DMS153 treated with DMSO at 0.1 percent for 48 hours (cell line): ENCODE data around the gene CSH2.
"Not testable (repeated sequence)": the region's sequence is repeated elsewhere in the genome, so short reads cannot be mapped to it uniquely, and the experiment has no call there.

Source experiments
- DNase-seq: peaks from one replicate; lab custom pipeline; 2025; ENCODE audit not compliant: unreplicated experiment; lab: John Stamatoyannopoulos, UW

CSH2 gene

DNA sequence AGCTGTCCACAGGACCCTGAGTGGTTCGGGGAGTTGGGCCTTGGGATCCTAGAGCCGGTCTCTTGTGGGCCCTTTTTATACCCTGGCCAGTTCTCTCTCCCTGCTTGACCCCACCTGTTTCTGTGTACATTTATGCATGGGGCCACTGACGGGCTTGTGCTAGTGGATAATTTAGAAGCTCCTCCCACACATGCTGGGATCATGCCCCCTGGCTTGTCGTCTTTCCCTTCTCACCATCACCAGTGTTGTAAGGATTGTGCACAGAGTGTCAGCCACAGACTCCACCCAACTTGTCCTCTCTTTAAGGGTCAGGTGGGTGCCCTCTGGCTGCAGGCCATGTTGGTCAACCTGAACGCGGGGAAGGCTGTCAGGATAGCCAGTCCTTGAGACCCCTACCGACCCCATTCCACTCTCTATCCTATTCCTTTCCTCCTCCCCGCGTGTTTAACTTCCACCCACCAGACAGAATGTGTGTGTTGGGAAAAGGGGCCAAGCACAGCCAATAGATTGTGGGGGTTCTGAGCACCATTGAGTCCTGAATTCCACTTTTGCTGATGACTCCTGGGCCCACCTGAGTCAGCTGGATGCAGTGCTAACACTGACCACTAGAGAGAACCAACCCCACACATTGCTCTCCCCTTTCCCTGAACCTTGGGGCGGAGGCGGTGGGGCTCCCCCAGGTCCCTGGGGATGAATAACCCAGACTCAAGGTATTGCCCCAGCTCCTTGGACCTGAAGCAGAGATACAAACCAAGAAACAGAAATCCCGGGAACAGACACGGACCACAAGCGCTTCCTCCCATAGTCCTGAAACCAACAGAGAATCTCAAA is 23.3 kb upstream of the CSH2 start, which contains the start of gene CSH1:
Gene CSH1 (minus strand): TSS at position 51 of the 831 bp plus-strand sequence. CDS start 63 bp downstream, outside the sequence.
- not testable (repeated sequence) for DNase-seq

DNA sequence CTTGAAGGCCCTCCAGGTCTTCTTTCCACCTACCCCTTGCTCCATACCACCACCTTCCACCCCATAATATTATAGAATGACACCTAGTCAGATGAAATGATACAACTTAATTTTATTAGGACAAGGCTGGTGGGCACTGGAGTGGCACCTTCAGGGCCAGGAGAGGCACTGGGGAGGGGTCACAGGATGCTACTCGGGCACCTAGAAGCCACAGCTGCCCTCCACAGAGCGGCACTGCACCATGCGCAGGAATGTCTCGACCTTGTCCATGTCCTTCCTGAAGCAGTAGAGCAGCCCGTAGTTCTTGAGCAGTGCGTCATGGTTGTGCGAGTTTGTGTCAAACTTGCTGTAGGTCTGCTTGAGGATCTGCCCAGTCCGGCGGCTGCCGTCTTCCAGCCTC is 21.3 kb upstream of the CSH2 start:
- DNase-seq, result not testable (repeated sequence)

DNA sequence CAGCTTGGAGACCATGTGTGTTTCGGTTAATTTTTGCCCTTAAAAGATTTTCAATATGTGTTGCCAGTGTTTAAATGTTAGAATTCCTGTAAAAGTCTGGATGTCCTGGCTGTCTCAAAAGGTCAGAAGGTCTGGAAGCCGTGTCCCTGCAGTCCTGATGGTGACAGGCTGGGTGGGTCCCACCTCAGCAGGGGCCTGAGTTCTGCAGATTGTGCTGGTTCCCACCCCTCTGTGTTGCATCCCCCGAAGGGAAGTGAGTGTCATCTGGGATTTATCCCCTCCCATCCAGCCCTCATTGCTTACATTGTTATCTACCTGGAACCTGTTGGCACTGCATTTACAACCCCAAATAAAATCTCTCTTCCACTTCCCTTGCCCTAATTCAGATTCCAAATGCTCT is 20.5 kb upstream of the CSH2 start:
- not testable (repeated sequence) for DNase-seq

DNA sequence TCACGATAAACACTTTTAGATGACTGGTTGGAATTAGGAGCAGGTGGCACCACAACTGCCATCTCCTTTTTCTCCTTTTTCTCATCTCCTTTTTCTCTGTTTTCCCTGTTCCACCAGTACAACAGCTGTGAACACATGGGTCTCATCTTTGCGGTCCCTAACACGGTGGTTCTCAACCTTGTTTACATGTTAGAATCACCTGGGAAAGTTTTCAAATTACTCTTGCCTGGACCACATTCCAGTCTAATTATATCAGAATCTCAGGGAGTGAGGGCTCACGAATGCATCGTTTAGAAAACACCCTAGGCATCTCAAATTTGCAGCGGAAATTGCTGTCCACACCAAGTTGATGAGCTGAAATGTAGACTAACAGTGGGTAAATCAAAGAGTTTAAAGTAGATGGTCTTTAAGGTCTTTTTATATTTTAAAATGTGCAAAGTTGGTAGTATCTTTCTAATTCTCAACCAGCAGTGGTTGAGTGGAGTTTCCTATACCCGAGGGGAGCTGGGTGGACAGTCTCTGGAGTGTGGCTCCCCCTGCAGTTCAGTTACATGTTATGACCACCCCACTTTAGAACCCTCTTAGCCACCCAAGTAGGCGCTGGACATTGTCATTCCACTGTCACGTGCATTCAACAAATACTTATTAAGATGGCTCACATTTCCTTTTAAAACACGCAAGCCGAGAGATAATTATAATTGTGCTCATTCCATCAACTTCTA is 19.0 kb upstream of the CSH2 start:
- DNase-seq, result not testable (repeated sequence)

DNA sequence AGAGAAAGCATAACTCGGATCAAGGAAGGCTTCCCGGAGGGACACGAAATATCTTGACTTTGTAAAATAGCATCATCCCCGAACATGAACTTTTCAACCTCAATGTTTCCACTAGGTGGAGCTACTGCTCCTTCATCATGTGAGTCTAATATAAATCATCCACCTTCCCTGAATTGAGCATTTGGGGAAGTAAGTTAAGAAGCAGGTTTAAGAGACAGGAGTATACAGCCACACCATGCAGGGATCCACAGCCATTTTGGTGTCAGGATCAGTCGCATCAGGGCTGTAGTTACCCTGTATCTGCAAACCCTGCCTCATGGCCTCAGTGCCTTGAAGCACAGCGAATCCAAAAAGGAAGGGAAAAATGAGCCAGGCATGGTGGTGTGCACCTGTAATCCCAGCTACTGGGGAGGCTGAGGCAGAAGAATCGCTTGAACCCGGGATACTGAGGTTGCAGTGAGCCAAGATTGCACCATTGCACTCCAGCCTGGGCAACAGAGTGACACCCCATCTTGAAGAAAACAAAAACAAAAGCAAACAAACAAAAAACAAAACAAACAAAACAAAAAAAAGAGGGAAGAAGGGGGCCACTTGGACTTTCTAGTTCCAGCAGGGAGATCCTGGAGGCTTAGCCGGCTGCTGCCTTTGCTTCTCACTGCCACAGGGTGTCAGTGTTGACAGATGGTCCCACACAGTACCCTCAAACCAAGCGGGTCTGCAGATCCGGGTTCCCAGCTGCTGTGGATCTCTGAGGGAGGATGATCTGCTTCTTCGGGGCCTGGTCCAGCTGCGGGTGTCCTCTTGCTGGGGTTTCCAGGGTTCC is 15.8 kb upstream of the CSH2 start:
- peak; percentile 18 for DNase-seq

DNA sequence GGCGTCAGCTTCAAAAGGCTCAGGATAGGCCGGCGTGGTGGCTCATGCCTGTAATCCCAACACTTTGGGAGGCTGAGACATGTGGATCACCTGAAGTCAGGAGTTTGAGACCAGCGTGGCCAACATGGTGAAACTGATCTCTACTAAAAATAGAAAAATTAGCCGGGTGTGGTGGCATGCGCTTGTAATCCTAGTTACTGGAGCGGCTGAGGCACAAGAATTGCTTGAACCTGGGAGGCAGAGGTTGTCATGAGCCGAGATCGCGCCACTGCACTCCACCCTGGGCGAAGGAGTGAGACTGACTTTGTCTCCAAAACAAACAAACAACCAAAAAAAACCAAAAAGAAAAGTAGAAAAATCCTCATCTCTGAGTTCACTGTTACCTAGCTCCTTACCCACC is 11.6 kb upstream of the CSH2 start:
- DNase-seq, result not testable (repeated sequence)

DNA sequence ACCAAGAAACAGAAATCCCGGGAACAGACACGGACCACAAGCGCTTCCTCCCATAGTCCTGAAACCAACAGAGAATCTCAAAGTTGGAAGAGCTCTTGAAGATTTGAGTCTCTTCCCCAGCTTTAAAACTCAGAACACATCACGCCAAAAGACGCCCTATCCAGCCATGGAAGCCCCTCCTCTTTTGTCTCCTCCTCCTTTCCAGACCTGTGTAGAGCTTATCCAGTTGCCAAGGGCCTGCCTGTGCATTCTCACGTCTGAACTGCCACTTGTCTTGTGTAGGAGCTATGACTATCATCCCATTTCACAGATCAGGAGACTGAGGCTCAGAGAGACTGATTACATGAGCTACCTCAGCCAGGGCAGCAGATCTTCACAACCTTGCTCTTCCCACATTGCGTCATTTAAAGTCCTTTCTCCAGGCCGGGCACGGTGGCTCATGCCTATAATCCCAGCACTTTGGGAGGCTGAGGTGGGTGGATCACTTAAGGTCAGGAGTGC is 9.2 kb upstream of the CSH2 start:
- DNase-seq, result not testable (repeated sequence)

DNA sequence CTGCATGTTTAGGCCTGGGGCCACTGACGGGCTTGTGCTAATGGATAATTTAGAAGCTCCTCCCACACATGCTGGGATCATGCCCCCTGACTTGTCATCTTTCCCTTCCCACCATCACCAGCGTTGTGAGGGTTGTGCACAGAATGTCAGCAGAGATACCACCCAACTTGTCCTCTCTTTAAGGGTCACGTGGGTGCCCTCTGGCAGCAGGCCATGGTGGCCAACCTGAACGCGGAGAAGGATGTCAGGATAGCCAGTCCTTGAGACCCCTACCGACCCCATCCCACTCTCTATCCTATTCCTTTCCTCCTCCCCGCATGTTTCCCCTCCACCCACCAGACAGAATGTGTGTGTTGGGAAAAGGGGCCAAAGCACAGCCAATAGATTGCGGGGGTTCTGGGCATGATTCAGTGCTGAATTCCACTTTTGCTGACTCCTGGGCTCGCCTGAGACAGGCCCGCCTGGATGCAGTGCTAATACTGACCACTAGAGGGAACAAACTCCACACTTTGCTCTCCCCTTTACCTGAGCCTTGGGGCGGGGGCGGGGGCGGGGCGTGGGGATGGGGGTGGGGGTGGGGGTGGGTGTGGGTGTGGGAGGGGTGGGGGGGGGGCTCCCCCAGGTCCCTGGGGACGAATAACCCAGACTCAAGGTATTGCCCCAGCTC is 8.6 kb upstream of the CSH2 start, which contains the start of gene GH2:
Gene GH2 (minus strand): TSS at position 10 of the 667 bp plus-strand sequence. CDS start 143 bp downstream, outside the sequence.
- DNase-seq, result peak; percentile 47

DNA sequence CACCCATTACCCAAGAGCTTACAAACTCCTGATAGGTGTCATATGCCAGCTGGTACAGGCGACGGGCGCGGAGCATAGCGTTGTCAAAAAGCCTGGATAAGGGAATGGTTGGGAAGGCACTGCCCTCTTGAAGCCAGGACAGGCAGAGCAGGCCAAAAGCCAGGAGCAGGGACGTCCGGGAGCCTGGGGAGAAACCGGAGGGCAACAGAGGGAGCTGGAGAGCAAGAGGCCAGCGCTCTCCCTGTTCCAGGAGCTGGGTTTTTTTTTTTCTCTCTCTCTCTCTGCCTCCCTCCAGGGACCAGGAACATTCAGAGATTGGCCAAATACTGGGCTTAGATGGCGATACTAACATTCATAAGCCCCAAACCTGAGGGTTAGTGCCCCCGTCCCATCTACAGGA is 7.9 kb upstream of the CSH2 start:
- not testable (repeated sequence) for DNase-seq

DNA sequence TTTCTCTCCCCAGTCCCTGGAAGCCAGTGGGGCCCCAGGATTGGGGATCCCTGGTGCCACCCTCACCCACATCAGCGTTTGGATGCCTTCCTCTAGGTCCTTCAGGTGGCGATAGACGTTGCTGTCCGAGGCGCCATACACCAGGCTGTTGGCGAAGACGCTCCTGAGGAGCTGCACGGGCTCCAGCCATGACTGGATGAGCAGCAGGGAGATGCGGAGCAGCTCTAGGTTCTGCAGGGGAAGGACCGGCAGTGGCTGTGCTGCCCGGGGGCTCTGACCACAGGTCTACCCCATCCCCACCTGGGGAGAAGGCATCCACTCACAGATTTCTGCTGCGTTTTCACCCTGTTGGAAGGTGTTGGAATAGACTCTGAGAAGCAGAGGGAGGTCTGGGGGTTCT is 7.2 kb upstream of the CSH2 start:
- DNase-seq, result no peak

DNA sequence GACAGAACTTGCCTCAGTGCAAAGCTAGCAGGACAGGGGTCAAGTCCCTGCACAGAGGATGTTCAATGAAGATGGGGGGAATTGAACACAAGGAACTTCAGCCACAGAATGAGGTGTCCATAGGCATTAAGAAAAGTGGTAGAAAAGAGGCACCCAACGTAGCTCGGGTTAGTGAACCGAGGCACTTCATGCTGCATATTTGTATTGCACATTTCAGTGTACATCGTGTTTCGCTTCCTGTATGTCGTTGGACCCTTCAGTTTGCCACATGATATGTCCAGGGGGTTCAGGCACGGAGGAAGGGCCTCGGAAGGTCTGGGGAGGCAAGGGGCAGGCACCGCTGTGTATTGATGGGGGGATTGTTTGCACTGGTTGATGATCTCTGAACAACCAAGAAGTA is 4.9 kb upstream of the CSH2 start:
- not testable (repeated sequence) for DNase-seq

DNA sequence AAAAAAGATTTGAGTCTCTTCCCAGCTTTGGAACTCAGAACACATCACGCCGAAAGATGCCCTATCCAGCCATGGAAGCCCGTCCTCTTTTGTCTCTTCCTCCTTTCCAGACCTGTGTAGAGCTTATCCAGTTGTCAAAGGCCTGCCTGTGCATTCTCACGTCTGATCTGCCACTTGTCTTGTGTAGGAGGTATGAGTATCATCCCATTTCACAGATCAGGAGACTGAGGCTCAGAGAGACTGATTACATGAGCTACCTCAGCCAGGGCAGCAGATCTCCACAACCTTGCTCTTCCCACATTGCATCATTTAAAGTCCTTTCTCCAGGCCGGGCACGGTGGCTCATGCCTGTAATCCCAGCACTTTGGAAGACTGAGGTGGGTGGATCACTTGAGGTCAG is 1.2 kb upstream of the CSH2 start:
- DNase-seq, result not testable (repeated sequence)

DNA sequence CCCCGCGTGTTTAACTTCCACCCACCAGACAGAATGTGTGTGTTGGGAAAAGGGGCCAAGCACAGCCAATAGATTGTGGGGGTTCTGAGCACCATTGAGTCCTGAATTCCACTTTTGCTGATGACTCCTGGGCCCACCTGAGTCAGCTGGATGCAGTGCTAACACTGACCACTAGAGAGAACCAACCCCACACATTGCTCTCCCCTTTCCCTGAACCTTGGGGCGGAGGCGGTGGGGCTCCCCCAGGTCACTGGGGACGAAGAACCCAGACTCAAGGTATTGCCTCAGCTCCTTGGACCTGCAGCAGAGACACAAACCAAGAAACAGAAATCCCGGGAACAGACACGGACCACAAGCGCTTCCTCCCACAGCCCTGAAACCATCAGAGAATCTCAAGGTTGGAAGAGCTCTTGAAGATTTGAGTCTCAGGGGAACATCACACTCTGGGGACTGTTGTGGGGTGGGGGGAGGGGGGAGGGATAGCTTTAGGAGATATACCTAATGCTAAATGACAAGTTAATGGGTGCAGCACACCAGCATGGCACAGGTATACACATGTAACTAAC is 667 bp upstream of the CSH2 start:
- DNase-seq, result not testable (repeated sequence)

DNA sequence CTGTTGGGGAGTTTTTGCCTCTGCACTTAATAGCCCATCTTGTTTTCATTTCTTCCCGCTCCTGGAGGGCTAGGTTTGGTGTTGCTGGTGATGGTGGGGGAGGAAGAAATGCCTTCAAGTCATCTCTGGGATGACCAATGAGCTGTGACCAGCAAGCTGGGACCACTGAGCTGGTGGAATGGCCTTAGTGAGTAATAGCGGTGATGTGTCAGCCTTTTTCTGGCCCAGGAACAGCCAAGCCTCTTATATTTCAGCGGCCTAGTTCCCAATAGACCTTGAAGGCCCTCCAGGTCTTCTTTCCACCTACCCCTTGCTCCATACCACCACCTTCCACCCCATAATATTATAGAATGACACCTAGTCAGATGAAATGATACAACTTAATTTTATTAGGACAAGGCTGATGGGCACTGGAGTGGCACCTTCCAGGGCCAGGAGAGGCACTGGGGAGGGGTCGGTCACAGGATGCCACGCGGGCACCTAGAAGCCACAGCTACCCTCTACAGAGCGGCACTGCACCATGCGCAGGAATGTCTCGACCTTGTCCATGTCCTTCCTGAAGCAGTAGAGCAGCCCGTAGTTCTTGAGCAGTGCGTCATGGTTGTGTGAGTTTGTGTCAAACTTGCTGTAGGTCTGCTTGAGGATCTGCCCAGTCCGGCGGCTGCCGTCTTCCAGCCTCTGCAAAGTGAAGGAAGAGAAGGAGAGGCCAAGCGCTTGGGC is 1.7 kb downstream of the CSH2 start:
- DNase-seq, result not testable (repeated sequence)

DNA sequence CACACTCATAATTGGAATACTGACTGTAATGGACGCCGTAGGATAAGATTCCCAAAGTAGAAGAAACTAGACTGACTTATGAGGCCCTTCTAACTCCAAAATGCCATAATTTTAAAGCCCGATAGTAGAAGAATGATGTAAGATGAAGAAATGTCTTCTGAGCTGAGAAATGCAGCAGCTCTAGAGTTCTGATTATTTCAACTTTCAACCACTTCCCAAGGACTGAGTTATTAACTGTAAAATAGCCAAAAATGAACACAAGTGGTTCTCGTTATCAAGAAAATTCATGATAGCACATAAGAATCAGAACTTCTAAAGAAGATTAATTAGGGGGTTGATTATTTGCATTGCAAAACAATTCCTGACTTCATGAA is 3.2 kb downstream of the CSH2 start:
- not testable (repeated sequence) for DNase-seq

DNA sequence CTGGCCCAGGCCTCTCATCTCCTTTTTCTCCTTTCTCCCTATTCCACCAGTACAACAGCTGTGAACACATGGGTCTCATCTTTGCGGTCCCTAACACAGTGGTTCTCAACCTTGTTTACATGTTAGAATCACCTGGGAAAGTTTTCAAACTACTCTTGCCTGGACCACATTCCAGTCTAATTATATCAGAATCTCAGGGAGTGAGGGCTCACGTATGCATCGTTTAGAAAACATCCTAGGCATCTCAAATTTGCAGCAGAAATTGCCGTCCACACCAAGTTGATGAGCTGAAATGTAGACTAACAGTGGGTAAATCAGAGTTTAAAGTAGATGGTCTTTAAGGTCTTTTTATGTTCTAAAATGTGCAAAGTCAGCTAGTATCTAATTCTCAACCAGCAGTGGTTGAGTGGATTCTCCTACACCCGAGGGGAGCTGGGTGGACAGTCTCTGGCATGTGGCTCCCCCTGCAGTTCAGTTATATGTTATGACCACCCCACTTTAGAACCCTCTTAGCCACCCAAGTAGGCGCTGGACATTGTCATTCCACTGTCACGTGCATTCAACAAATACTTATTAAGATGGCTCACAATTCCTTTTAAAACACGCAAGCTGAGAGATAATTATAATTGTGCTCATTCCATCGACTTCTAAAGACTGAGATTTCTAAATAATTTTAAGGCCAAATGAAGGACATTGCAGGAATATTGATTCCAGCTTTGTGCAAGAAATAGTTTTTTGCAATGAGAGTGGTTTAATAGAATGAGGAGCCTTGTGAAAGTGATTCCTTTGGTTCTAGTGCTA is 3.8 kb downstream of the CSH2 start:
- DNase-seq, result not testable (repeated sequence)

DNA sequence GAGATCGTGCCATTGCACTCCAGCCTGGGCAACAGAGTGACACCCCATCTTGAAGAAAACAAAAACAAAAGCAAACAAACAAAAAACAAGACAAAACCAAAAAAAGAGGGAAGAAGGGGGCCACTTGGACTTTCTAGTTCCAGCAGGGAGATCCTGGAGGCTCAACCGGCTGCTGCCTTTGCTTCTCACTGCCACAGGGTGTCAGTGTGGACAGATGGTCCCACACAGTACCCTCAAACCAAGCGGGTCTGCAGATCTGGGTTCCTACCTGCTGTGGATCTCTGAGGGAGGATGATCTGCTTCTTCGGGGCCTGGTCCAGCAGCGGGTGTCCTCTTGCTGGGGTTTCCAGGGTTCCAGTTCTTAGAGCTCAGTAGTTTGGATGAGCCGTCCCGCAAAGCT is 6.9 kb downstream of the CSH2 start:
- DNase-seq, result not testable (repeated sequence)

DNA sequence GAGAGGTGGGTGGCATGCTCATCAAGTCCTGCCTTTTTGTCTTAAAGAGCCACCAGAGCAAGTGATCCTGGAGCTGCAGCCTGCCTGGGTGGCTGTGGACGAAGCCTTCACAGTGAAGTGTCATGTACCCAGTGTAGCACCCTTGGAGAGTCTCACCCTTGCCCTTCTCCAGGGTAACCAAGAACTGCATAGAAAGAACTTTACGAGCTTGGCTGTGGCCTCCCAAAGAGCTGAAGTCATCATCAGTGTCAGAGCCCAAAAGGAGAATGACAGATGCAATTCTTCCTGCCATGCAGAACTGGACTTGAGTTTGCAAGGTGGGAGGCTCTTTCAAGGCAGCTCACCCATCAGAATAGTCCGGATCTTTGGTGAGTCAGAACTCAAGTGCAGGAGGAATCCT is 14.2 kb downstream of the CSH2 start:
- DNase-seq, result no peak

DNA sequence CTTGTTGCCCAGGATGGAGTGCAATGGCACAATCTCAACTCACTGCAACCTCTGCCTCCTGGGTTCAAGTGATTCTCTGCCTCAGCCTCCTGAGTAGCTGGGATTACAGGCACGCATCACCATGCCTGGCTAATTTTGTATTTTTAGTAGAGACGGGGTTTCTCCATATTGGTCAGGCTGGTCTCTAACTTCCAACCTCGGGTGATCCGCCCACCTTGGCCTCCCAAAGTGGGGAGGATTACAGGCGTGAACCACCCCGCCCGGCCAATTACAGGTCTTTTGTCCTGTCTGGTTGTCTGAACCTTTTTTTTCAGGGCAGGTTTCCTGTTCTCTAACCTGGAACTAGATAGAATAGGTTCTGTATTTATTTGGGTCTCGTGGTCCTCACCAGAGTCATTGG is 17.1 kb downstream of the CSH2 start:
- not testable (repeated sequence) for DNase-seq
